Stimulated activated CD8-positive, alpha-beta memory T cell treated with anti-CD3 and anti-CD28 coated beads, Interleukin-7, amount 100 ng/mL, for 4 hours (primary cell): Measurements from ENCODE around the gene HEATR9.

Source experiments
- DNase-seq, 2 donors: peaks; one replicate each; pipeline ENCODE4 v3.0.0-alpha.2; 2020; ENCODE audit warnings: low read depth in 2 of 2

The HEATR9 gene

DNA sequence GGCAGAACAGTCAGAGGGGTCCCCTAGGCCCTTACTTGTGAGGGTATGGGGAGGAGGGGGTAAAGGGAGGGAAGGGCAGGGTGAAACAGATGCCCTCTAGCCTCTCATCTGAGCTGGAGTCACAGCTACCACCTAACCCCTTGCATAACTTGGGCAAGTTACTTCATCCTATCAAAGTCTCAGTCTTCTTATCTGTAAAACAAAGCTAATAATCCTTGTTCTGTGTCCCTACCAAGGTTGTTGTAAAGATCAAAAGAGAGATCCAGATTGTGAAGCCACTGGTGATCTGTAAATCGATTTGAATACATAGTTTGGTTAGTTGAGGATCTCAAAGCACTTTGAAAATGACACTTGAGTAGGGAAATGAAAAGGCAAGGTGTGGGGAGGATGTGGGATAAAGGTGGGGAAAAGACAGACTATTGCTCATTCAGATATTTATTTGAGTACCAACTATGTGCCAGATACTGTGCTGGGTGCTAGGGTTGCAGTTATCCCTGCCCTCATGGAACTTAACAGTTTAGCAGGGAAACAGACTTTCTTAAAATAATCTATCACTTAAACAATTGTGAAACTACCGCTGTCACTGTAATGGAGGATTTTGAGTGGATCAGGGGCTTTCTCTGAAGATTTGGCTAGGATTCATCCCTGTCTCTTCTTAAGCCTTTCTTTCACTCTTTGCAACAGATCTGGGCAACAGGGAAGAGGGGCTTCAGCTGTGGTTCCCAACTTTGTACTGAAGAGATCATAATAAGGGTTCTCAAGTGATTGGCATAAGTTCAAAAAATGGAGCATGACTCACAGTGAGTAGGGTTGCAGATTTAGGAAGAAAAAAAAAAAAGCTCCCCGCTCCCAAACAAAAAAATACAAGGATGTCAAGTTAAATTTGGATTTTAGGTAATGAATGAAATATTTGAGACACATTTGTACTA, 3.0 kb downstream of the HEATR9 start:
- no peak for DNase-seq

DNA sequence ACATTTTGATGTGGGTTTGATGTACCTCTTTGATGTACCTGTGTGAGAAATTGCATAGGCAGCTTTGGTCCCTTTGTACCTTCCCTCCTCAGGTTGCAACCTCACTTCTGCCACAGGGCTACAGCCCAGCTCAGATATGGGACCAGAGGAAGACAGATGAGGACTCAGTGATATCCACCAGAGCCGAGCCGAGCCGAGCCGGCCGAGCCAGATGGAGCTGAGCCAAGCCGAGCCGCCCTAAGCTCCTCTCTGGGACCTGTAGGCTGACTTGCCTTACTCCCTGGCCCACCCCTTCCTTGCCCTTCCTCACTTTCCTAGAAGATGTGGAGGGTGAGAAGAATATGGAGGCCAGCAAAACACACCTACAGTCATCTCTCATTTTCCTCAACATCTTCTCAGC, 3.8 kb downstream of the HEATR9 start:
- no peak for DNase-seq

DNA sequence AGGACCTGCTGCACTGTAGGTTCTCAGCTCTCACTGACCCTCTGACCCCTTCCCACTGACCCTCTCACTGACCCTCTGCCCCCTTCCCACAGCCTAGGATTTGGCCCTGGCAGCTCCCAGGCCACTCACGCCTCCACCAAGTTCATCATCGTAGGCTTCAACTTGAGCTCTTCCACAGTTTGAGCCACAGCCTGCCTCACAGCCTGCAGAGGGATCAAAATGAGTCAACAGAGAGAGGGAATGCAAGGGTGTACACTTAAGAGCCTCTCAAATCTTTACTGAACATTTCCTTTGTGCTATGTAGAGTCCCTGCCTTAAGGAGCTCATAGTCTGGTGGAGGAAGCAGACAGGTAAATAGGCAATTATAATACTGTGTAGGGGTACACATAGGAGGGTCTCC, 12.1 kb downstream of the HEATR9 start:
- no peak for DNase-seq

DNA sequence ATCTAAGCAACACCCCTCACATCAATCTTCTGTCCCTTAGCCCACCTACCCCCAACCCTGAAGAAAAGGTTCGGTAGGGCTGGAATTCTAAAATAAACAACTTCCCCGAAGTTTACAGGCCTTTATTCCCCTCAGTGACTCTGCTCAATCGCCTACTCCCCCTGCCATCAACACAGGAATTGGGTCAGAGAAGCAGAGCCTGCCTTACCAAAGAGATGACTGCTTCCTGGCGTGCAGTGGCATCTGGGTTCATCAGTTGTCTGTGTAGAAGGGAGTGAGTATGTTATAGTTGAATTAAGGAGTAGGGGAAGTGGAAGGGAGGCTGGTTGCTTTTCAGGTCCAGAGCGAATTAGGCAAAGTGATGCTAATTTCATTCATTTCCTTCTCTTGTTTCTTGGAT, 12.7 kb downstream of the HEATR9 start:
- DNase-seq: no peak

DNA sequence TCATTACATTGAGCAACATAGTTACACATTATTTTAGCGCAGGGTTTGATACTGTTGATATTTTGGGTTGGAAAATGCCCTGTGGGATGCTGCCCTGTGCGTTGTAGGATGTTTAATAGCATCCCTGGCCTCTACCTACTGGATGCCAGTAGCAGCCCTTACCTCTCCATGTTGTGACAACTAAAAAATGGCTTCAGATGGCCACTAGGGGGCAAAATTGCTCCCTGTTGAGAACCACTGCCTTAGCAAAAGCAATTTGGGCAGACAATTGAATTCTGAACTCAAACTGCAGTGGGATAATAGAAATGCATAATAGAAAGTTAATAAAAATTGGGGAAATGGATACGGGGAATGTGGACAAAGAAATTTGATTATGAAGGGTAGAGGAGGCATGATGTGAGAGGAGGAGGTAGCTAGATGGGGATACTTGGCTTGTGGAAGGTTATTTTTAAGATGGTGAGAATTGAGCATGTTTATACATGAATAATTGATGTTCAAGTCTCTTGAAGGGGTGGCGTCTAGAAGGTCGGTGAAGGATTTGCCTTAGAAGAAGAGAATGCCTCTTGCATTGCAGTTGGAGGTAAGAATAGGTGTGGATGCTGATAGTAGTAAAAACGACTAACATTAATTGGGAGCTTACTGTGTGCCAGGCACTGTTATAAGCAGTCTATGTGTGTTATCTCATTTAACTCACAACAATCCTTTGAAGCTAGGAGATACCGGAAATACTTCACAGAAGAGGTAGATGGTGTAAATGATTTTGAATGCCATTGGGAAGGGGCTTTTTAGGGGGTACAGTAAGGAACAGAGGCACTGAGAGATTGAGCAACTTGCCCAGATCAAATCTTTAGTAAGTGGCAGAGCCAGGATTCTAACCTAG, 19.0 kb downstream of the HEATR9 start:
- DNase-seq: peak; percentile 34 to 44

DNA sequence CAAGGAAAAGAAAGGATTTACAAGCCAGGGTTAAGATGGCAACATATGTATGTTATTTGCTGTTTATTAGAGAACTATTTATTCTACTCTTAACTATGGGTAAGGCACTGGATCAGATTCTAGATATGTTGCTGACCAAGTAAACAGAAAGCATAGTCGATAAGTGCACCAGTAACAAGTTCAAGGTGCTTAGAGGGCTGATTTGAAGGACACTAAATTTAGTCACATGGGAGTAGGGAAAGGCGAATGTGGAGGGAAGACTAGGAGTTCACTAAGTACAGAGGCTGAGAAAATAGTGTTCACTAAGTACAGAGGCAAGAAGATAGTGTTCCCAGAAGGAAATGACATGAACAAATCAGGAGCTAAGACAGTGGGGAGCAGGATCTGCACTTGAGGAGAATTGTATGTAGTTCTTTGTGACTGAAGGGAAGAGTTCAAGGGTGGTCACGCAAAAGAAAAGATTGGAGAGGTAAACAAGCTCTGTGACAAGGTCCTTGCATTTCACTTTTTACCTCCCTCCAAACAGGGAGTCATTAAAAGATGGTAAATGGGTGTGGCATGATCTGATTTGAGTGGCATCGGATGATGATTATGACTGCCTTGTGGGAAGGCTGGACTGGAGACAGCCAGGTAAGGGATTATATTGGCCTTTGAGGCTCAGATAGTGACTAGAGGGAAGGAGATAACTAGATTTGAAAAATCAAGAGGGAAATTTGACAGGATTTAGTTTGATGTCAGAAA, 20.9 kb downstream of the HEATR9 start:
- DNase-seq: no peak

DNA sequence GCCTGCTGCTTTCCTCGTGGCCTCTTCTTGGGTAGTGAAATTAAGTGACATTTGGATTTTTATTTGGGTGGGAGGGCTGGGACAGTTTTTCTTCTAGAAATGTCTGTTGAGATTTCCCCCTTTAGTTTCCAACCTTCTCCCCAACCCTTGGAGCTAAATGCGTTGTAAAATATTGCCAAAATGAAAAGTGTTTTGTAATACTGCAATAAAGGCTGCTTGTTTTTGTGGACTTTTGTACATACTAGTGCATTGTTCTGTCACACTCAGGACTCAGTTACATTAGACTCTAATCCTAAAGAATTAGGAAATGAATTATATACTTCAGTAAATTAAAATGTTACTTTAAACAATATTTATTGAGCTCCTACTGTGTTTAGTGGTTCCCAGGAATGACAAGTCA, 21.7 kb downstream of the HEATR9 start:
- no peak for DNase-seq

DNA sequence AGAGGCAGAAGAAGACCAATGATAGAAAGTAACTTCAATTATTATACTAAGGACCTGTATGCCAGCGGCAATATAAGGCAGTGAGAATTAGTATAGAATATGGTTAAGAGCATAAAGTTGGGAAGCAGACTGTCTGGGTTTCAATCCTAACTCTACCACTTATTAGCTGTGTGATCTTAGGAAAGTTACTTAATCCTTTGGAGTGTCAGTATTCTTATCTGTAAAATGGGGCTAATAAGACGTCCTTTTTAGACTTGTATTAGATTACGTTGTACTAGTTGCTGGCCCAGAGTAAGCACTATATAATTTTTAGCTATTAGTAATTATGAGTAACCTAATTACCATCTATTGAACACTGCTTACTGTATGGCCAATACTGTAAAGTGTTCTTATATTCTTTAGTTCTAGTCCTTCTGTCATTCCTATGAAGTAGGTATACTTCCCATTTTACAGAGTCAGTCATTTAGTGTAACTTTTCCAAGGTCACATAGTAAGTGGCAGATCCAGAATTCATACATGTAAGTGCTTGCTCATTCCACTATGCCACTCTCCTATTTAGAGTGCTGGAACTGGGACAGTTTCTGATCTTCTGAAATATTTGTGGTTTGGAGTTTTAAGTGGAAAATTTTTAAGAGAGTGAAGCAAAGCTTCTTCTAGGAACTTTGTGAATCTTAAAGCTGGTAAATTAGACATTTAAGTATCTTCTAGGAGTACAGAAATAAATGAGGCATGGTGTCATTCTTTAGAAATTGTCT, 22.5 kb downstream of the HEATR9 start:
- DNase-seq: no peak

DNA sequence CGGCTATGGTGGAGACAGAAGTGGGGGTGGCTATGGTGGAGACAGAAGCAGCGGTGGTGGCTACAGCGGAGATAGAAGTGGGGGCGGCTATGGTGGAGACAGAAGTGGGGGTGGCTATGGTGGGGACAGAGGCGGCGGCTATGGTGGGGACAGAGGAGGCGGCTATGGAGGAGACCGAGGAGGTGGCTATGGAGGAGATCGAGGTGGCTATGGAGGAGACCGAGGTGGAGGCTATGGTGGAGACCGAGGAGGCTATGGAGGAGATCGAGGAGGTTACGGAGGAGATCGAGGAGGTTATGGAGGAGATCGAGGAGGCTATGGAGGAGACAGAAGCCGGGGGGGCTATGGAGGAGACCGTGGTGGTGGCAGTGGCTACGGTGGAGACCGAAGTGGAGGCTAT, 24.1 kb downstream of the HEATR9 start:
- no peak for DNase-seq

DNA sequence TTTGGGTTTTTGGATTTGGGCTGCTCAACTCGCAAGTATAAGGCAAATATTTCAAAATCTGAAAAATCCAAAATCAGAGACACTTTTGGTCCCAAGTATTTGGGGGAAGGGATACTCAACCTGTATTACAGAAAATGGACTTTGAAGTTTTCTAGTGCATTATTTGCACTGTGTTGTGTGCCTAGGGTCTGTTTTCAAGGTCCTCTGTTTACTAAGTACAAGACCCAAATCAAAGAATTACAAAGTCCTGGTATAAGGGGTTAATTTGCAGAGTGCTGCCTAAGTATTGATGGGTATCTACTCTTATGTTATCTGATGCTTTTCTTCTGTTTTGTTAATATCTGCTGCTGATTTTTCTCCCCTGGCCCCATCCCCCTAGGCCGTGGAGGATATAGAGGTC, 25.0 kb downstream of the HEATR9 start:
- no peak for DNase-seq

DNA sequence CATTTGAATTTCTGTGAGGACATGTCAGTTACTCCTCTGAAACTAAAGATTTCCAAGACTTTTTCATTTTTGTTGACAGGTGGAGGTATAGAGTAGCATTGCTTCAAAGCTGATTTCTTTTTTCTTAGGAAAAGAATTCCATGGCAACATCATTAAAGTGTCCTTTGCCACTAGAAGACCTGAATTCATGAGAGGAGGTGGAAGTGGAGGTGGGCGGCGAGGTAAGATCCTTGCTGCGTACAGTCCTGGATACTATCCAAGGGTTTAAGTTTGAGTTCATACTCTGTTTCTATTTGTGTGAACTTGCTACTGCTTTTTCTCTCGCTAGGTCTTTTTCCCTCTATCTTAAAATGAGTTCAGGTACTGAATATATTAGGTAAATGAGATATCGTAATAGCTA, 26.5 kb downstream of the HEATR9 start:
- no peak for DNase-seq

DNA sequence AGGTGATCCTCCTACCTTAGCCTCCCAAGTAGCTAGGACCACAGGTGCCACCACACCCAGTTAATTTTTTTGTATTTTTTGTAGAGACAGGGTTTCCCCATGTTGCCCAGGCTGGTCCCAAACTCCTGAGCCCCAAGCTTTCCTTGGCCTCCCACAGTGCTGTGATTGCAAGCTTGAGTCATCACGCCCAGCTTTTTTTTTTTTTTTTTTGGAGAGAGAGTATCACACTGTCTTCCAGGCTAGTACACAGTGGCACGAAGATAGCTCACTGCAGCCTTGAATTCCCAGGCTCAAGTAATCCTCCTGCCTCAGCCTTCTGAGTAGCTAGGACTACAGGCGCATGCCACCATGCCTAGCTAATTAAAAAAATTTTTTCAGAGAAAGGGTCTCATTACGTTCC, 27.2 kb downstream of the HEATR9 start:
- no peak for DNase-seq

DNA sequence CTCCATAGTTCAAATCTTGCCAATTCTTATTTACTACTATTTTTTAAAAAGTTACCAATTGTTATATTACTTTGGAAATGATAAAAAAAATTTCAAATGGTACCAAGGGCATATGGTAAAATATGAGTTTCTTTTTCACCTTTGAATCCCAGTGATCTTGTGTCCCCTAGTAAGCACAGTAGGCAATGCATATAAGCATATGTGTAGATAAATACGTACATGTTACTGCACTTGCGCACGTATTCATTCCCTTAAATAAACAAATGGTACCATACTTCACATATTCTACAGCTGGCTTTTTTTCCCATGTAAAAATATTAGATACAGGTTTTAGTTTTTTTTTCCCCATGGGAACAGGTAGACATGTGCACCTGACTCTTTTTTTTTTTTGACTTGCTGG, 27.6 kb downstream of the HEATR9 start:
- DNase-seq: no peak

DNA sequence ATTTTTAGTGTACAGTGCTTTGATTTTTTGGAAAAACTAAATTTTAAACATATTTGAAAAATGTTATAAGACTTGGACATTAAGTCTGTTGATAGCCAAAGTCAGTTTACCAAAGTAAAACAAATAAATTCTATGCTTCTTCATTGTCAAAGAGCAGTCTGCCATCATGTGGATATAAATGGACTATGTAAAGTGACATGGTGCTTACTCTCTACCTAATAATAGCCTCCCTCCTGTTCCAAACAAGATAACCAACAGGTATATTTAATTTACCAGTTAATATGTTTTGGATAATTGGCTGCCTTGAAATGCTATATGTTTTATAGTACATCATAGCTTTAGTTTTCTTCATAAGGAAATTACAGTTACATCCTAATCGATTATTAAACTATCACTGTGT, 43.5 kb downstream of the HEATR9 start:
- no peak for DNase-seq

DNA sequence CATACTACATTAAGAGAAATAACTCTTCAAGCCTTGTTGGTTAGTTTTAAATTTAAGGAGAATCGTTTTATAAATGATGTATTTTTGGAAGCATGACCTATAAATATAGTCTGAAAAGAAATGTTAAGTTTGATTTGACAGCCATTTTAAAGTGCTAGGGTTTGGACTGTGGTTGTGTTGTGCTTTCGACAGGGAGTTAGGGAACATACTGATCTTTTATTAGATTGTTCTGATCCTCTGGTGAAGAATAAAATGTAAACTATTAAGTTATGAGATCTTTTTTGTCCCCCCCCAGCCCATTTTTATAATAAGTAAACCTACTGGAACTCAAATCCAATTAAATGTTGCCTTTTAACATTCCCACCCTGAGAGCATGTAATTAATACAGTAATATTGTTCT, 47.4 kb downstream of the HEATR9 start:
- DNase-seq: no peak

DNA sequence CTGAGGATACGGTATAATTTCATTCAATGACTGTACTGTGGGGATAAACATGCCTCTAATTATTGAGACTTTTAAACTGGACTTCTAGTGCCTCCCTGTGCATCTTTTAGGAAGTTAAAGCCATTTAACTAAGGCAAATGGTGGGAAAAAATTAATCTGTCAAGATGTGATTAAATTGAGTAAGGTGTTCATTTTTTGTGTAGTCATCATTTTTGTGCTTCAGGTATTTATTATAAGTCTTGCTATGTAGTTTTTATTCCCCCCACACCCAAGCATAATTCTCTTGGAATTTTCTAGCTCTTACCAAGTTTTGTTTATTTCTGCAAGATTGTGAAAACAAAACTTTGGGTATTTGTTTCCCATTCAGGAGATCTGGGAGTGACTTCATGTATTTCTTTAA, 49.2 kb downstream of the HEATR9 start:
- no peak for DNase-seq

DNA sequence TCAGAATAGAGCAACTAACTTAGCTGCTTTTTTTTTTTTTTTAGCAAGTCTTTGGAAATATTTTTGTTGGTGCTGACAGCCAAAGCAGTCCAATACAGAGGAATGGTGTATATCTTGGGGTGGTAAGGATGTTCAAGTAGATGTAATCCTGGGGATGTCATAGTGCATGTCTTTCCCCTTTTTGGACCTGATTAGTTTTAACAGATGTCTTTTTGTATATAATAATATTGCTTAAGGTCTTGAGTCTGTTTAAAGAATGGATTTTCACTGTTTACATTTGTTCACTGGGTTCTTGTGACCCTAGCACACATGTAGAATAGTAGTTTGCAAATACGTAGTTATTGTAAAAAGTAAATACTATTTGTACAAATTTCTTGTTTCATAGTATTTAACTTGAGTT, 51.5 kb downstream of the HEATR9 start:
- DNase-seq: no peak

DNA sequence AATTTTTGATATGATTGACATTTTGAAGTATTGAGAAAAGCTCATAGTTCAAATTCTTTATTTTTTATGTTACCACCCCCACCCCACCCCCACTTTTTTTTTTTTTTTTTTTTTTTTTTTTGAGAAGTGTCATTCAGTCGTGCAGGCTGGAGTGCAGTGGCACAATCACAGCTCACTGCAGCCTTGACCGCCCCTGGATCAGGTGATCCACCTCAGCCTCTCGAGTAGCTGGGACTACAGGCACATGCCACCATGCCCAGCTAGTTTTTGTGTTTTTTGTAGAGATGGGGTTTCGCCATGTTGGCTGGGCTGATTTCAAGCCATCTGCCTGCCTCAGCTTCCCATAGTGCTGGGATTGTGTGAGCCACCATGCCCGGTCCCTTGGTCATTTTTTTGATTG, 52.0 kb downstream of the HEATR9 start:
- DNase-seq: no peak

DNA sequence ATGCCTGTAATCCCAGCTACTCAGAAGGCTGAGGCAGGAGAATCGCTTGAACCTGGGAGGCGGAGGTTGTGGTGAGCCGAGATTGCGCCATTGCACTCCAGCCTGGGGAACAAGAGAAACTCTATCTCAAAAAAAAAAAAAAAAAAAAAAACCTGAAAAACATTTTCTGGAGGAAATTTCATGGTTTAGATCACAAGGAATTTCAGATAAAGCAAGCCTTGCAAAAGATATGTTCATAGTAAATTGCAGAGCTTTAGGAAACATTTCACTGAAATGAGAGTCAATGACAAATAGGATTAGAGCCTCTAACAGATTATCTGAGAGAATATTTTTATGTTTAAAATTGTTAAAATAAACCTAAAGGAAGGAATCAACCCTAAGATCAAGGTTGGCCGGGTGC, 56.2 kb downstream of the HEATR9 start:
- no peak for DNase-seq

DNA sequence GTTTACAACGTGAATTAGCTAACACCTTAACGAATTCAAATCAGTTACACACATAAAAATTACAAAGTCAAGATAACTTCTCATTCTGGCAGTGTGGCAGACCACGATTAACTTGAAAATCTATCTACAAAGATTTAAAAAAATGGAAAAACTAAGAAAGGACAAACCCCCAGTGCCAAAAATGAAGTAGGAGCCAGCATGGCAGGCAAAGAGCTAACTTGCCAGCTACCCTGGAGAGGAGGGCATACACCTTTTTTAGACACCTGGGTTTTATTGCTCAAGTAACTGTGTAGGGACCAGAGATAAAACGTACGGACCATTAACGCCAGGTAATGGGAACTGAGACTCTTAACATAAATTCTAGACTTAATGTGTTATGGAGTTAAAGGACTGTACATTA, 56.9 kb downstream of the HEATR9 start:
- no peak for DNase-seq

DNA sequence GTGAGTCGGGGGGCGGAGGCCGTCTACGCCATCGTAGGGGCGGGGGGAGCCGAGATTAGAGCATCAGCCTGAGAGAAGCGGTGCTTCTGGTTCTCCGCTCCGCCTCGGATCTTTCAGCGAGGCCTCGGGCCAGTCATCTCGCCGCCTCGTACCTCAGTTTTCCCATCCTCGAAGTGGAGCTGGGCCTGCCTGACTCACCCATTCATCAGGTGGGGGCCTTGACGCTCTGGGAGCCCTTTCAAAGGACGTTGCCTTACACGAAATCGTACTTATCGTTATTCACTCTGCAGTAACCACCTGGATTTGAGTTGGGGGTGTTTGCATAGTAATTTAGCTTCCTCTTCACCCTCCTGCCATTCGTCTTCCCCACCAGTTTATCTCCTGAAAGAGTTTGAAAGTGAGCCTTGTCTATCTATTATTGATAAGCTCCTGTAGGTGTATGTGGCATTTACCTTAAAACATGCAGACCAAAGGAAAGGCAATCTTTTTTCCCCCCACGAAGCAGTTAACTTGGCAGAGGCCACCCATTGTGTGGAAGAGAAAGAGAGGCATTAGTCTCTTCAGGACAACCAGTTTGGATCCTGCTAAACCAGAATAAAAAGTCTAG, 58.7 kb downstream of the HEATR9 start:
- DNase-seq: no peak
